Panc1 (cell line): ENCODE results near the gene RNASEH2A. TPM values are rescaled to one million over a fixed set of nuclear protein-coding genes. Genes with fewer than 3 reads are reported as not detected.

Experiments
- ATAC-seq: fragments of 200-7000 bp; cut with Tn5 transposase; 2 replicates; pipeline ENCODE4 v1.9.1; 2020; ENCODE audit warnings: mild to moderate bottlenecking, moderate library complexity
- BruUV-seq: library from RNA; stranded (reverse); fragments of 400-500 nt; replicated peaks from 2 replicates; lab custom pipeline; 2021; lab: Mats Ljungman, UMichigan
- CTCF ChIA-PET: fragments of 300-600 bp; sonication (Branson Sonifier 250); formaldehyde crosslinking; loops from one replicate; lab custom pipeline; 2022; ENCODE audit warnings: antibody characterized with exemption; lab: Charles Lee
- POLR2A ChIA-PET: fragments of 300-600 bp; sonication (Branson Sonifier 250); formaldehyde crosslinking; loops from one replicate; lab custom pipeline; 2022; ENCODE audit warnings: antibody characterized with exemption; lab: Charles Lee
- DNase-seq: peaks from one replicate; pipeline ENCODE4 v3.0.0-alpha.2; 2010; ENCODE audit warnings: low read depth, low spot score
- H3K27ac ChIP-seq: 2 replicates; pipeline ENCODE4 v1.5.1; 2011; ENCODE audit warnings: mild to moderate bottlenecking, low read length, inconsistent platforms
- H3K27me3 ChIP-seq: fragments of 200-500 bp; sonication (Bioruptor generic); 2 replicates; pipeline ENCODE4 v1.6.0; 2014; ENCODE audit warnings: low read length, inconsistent platforms; ENCODE audit not compliant: control insufficient read depth, insufficient read depth
- H3K36me3 ChIP-seq: fragments of 200-500 bp; sonication (Bioruptor generic); 2 replicates; pipeline ENCODE4 v1.5.1; 2014; ENCODE audit warnings: inconsistent platforms, mild to moderate bottlenecking, low read length, moderate library complexity; ENCODE audit not compliant: control insufficient read depth, insufficient read depth
- H3K4me1 ChIP-seq: 2 replicates; pipeline ENCODE4 v1.5.1; 2011; ENCODE audit warnings: inconsistent platforms, mild to moderate bottlenecking, low read length, moderate library complexity; ENCODE audit not compliant: control insufficient read depth, insufficient read depth
- H3K4me3 ChIP-seq, 2 experiments: 2 replicates each; pipeline ENCODE4 v1.5.1; 2011 to 2012; ENCODE audit warnings: low read depth in 2 of 2, low read length in 2 of 2, mild to moderate bottlenecking in 2 of 2, inconsistent platforms in 1 of 2, moderate library complexity in 1 of 2
- H3K9me3 ChIP-seq: fragments of 200-500 bp; sonication (Bioruptor generic); 2 replicates; pipeline ENCODE4 v1.5.1; 2014; ENCODE audit warnings: low read depth, mild to moderate bottlenecking, inconsistent platforms, low read length, moderate library complexity; ENCODE audit not compliant: control insufficient read depth, insufficient read depth
- POLR2AphosphoS5 ChIP-seq: IDR thresholded peaks from 2 replicates; pipeline ENCODE4 v1.6.1; 2012; ENCODE audit warnings: mild to moderate bottlenecking, low read depth, low read length, moderate library complexity
- SIN3A ChIP-seq: IDR thresholded peaks from 2 replicates; pipeline ENCODE4 v1.6.1; 2012; ENCODE audit warnings: low read depth, mild to moderate bottlenecking, low read length, moderate library complexity, borderline replicate concordance; ENCODE audit not compliant: insufficient read depth
- TCF7L2 ChIP-seq: IDR thresholded peaks from 2 replicates; pipeline ENCODE4 v1.6.1; 2011; ENCODE audit warnings: mild to moderate bottlenecking, low read depth, low read length, inconsistent platforms
- in situ Hi-C: cut with HindIII; loops from 2 replicates; pipeline ENCODE4 v1.10.0; 2016; ENCODE audit warnings: low sequenced_read_pairs, low pct_unique_long_range_greater_than_20kb
- intact Hi-C: fragments of 100-400 bp; cut with micrococcal nuclease; formaldehyde crosslinking; loops from one replicate; pipeline ENCODE4 v1.10.0; 2022; ENCODE audit not compliant: unreplicated experiment
- total RNA-seq: library from RNA; stranded (reverse); gene quantifications from one replicate; pipeline ENCODE4 v1.2.1, GENCODE V29; 2021; ENCODE audit not compliant: unreplicated experiment
- TF ChIP-seq, protein P1 (sequence below): fragments of 450-650 bp; IDR thresholded peaks from 2 replicates; pipeline ENCODE4 v1.5.1; 2017; ENCODE audit warnings: mild to moderate bottlenecking
- TF ChIP-seq, protein P2 (sequence below), 2 experiments: IDR thresholded peaks; 2 replicates each; pipeline ENCODE4 v1.6.1; 2011 to 2012; ENCODE audit warnings: low read depth in 2 of 2, control low read depth in 1 of 2, low read length in 1 of 2, mild to moderate bottlenecking in 1 of 2, moderate library complexity in 1 of 2; ENCODE audit not compliant: insufficient read depth in 1 of 2

RNASEH2A gene
- total RNA-seq, 1 experiment from 2014 or later, result 44.9 TPM

DNA sequence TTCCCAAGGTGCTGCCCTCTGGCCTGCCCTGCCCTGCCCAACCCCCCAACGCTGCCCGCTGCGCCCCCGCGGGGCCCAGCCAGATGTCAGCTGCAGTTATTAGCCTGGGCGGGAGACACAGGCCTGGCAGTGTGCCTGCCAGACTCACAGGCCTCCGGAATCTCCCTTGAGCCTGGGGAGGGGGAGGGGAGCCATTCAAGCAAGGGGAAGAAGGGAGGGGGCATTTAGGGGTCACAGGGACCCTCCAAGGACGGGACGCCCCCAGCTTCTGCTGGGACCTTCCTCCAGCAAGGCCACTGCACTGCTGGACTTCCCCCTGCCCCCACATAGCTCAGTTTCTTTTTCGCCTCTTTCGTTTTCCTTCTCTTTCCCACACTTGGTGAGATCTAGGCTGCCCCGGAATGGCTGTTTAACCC is 17.7 kb upstream of the RNASEH2A start:
- TSS peak; percentile 83 for BruUV-seq
- CTCF ChIA-PET, result interaction anchor here (0.9 to 1.1 kb wide), 2 partner anchors 11 to 15 kb away, joined by 3 to 4 read pairs; no protein-coding TSS in a partner anchor
- Histone ChIP-seq H3K27ac (peak overlapping the region; percentile 99), H3K9me3 (no peaks in the 10 kb centered on the region), H3K27me3 (no peaks in the 10 kb centered on the region), H3K4me3 (peak overlapping the region; percentile 51 to 75), H3K4me1 (peaks cover 52% of the 10 kb centered on the region), H3K36me3 (peaks cover 2% of the 10 kb centered on the region)
- ATAC-seq, result no peak
- TF ChIP-seq, protein P1, sequence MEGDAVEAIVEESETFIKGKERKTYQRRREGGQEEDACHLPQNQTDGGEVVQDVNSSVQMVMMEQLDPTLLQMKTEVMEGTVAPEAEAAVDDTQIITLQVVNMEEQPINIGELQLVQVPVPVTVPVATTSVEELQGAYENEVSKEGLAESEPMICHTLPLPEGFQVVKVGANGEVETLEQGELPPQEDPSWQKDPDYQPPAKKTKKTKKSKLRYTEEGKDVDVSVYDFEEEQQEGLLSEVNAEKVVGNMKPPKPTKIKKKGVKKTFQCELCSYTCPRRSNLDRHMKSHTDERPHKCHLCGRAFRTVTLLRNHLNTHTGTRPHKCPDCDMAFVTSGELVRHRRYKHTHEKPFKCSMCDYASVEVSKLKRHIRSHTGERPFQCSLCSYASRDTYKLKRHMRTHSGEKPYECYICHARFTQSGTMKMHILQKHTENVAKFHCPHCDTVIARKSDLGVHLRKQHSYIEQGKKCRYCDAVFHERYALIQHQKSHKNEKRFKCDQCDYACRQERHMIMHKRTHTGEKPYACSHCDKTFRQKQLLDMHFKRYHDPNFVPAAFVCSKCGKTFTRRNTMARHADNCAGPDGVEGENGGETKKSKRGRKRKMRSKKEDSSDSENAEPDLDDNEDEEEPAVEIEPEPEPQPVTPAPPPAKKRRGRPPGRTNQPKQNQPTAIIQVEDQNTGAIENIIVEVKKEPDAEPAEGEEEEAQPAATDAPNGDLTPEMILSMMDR, result no peak
- TF ChIP-seq SIN3A, result 0 out of 2 replicates have a peak, but pooled peaks have one; percentile 64
- peak; percentile 58; the same call in 1 of the 2 replicates for TF ChIP-seq POLR2AphosphoS5
- POLR2A ChIA-PET, result interaction anchor here (0.6 kb wide), 2 partner anchors 13 to 1683 kb away, joined by 3 to 10 read pairs; no protein-coding TSS in a partner anchor
- in situ Hi-C loops, result no loop called here
- DNase-seq, result no peak
- intact Hi-C loops, result no loop called here

DNA sequence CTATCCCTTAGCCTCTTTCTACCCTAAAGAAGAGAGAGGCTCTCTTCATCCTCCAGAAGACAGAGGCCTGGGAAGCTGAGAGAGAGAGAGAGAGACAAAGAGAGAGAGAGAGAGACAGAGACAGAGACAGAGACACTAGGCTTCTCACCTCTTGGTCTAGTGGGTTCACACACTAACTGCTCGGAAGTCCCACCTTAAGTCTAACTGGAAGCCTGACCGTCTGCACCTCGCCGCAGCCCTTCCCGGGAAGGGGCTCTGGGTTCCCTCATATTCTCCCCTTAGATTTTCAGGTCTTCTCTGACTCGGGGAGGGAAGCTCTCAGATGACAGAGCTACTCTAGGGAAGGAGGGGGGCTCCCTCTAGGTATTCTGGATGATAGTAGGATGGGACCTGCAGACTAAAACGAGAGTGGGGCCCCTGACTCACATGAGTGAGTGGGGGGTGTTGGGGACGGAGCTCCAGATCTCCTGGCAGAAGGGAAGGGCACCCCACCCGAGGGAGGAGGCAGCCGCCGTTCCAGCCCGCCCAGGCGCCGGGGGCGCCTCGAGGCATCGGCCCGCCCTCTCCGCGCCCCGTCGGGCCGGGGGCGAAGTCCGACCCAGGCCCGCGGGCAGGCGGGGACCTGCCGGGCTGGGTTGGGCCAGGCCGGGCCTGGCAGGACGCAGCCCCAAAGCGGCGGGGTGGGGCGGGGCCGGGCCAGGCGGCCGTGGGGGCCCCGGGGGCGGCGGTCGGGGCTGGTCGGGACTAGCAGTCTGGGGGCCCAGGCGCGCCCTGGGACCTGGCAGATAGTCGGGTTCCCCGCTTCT is 17.1 kb upstream of the RNASEH2A start:
- ATAC-seq (peak; percentile 3), DNase-seq (no peak)
- CTCF ChIA-PET, result interaction anchor here (0.9 to 1.1 kb wide), 2 partner anchors 12 to 16 kb away, joined by 3 to 4 read pairs; no protein-coding TSS in a partner anchor
- intact Hi-C loops (no loop called here), in situ Hi-C loops (no loop called here)
- Histone ChIP-seq H3K4me1 (peaks cover 48% of the 10 kb centered on the region), H3K9me3 (no peaks in the 10 kb centered on the region), H3K36me3 (peaks cover 2% of the 10 kb centered on the region), H3K4me3 (peak overlapping the region; percentile 51 to 75), H3K27me3 (no peaks in the 10 kb centered on the region), H3K27ac (peak overlapping the region; percentile 99)
- no TSS peak for BruUV-seq
- POLR2A ChIA-PET, result interaction anchor here (0.6 to 0.7 kb wide), 4 partner anchors 10 to 1683 kb away, joined by 3 to 10 read pairs (median 3); no protein-coding TSS in a partner anchor
- TF ChIP-seq POLR2AphosphoS5 (no peak), TCF7L2 (no peak), SIN3A (no peak)
- TF ChIP-seq, protein P2, sequence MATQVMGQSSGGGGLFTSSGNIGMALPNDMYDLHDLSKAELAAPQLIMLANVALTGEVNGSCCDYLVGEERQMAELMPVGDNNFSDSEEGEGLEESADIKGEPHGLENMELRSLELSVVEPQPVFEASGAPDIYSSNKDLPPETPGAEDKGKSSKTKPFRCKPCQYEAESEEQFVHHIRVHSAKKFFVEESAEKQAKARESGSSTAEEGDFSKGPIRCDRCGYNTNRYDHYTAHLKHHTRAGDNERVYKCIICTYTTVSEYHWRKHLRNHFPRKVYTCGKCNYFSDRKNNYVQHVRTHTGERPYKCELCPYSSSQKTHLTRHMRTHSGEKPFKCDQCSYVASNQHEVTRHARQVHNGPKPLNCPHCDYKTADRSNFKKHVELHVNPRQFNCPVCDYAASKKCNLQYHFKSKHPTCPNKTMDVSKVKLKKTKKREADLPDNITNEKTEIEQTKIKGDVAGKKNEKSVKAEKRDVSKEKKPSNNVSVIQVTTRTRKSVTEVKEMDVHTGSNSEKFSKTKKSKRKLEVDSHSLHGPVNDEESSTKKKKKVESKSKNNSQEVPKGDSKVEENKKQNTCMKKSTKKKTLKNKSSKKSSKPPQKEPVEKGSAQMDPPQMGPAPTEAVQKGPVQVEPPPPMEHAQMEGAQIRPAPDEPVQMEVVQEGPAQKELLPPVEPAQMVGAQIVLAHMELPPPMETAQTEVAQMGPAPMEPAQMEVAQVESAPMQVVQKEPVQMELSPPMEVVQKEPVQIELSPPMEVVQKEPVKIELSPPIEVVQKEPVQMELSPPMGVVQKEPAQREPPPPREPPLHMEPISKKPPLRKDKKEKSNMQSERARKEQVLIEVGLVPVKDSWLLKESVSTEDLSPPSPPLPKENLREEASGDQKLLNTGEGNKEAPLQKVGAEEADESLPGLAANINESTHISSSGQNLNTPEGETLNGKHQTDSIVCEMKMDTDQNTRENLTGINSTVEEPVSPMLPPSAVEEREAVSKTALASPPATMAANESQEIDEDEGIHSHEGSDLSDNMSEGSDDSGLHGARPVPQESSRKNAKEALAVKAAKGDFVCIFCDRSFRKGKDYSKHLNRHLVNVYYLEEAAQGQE (IDR thresholded peaks at IDR 0.05; ENCODE audit: insufficient read depth in 1 of 2, low read depth in 2 of 2, low read length in 1 of 2), result no peak
- TF ChIP-seq, protein P1, result no peak
